HG03103 (cell line): ENCODE data around the gene MYOF.

Experiments
- ATAC-seq: cut with Tn5 transposase; IDR thresholded peaks from one replicate; pipeline ENCODE4 v1.9.1; 2021; ENCODE audit warnings: low read depth; ENCODE audit not compliant: unreplicated experiment

MYOF gene

GRCh38 chr10:93268021-93268420 is 214.1 kb downstream of the MYOF start:
- peak; percentile 3 for ATAC-seq

GRCh38 chr10:93267521-93267920 is 214.6 kb downstream of the MYOF start:
- peak; percentile 96 for ATAC-seq

- no peak for ATAC-seq
Observed at GRCh38 chr10:93266858-93267257, 215.3 kb downstream of the MYOF start.

- no peak for ATAC-seq
Observed at GRCh38 chr10:93261961-93262610, 220.0 kb downstream of the MYOF start.

GRCh38 chr10:93261089-93261488 is 221.0 kb downstream of the MYOF start:
- no peak for ATAC-seq

GRCh38 chr10:93259126-93259525 is 223.0 kb downstream of the MYOF start:
- ATAC-seq, result no peak
